Stomach smooth muscle (tissue), 2 donors: ENCODE data around the gene C19orf47.

Source experiments
- H3K27ac ChIP-seq: one replicate; pipeline ENCODE4 v1.7.0; 2013; ENCODE audit warnings: mild to moderate bottlenecking, low read length, inconsistent platforms
- H3K27me3 ChIP-seq, 2 donors: one replicate each; pipeline ENCODE4 v1.7.0; 2013; ENCODE audit warnings: low read length in 2 of 2; ENCODE audit not compliant: insufficient read depth in 2 of 2, control insufficient read depth in 1 of 2
- H3K36me3 ChIP-seq, 2 donors: one replicate each; pipeline ENCODE4 v1.7.0; 2013; ENCODE audit warnings: low read length in 2 of 2; ENCODE audit not compliant: control insufficient read depth in 2 of 2, insufficient read depth in 2 of 2
- H3K4me1 ChIP-seq: one replicate; pipeline ENCODE4 v1.7.0; 2013; ENCODE audit warnings: low read length; ENCODE audit not compliant: control insufficient read depth, insufficient read depth
- H3K4me3 ChIP-seq, 2 donors: one replicate each; pipeline ENCODE4 v1.7.0; 2013; ENCODE audit warnings: low read length in 2 of 2
- H3K9ac ChIP-seq, 2 donors: one replicate each; pipeline ENCODE4 v1.7.0; 2013; ENCODE audit warnings: low read length in 2 of 2, mild to moderate bottlenecking in 1 of 2
- H3K9me3 ChIP-seq, 2 donors: one replicate each; pipeline ENCODE4 v1.7.0; 2013; ENCODE audit warnings: low read length in 2 of 2; ENCODE audit not compliant: control insufficient read depth in 2 of 2
- donor health status: healthy.
- donor health status: Pancreatic carcinoma.

Gene C19orf47

DNA sequence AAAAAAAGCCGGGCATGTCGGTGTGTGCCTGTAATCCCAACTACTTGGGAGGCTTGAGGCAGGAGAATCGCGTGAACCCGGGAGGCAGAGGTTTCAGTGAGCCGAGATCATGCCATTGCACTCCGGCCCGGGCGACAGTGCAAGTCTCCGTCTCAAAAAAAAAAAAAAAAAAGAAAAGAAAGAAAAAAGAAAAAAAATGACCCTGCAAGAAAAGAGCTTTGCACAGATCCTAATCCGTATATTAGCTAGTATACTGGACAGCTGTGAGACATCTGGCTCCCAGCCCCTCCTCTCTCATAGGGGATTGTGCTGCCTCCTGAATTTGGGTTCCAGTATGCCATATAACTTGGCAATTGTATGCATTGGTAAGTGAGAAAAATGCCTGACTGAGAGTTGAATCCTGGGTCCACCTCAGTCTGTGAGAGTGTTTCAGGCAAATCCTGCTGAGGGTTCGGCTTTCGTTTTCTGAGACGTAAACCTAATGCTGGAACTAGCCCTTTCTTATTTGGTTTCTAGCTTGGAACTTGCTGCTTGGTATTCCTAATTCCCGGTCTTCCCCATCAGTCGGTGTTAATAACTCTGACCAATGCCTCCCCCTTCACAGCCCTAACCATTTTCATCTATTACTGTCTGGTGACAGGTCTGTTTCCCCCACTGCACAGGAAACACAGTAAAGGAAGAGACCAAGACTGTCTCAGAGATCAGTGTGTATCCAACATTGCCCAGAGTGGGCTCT, 61.8 kb downstream of the C19orf47 start:
- Histone ChIP-seq H3K36me3 (peaks cover 0 to 5% of the 10 kb centered on the region in 2 donors), H3K4me3 (peak overlapping the region in 1 of 2 donors; percentile 74), H3K9me3 (no peaks in the 10 kb centered on the region), H3K9ac (peak overlapping the region in 1 of 2 donors; percentile 99), H3K4me1 (peaks cover 33% of the 10 kb centered on the region), H3K27me3 (no peaks in the 10 kb centered on the region), H3K27ac (peak overlapping the region; percentile 99)

GRCh38 chr19:40285353-40286234, 62.6 kb downstream of the C19orf47 start:
- Histone ChIP-seq H3K4me3 (peak overlapping the region; percentile 82 to 89), H3K9me3 (no peaks in the 10 kb centered on the region), H3K36me3 (peaks cover 0 to 5% of the 10 kb centered on the region in 2 donors), H3K27me3 (no peaks in the 10 kb centered on the region), H3K9ac (peak overlapping the region; percentile 99), H3K4me1 (peaks cover 41% of the 10 kb centered on the region), H3K27ac (peak overlapping the region; percentile 99)

- Histone ChIP-seq H3K4me1 (peaks cover 49% of the 10 kb centered on the region), H3K9ac (peak within 1 kb of the TSS; percentile 99), H3K36me3 (peaks cover 0 to 5% of the 10 kb centered on the region in 2 donors), H3K4me3 (peak within 1 kb of the TSS; percentile 83 to 89), H3K27ac (peak within 1 kb of the TSS; percentile 99), H3K27me3 (no peaks in the 10 kb centered on the region), H3K9me3 (no peaks in the 10 kb centered on the region)
These were observed 63.5 kb downstream of the C19orf47 start, which contains the start of gene AKT2 for GRCh38 chr19:40284501-40285352. Gene AKT2, minus strand, starts transcription at chr19:40285345. Its CDS starts 20,078 bp downstream, at chr19:40265267.

GRCh38 chr19:40284251-40284500, 64.0 kb downstream of the C19orf47 start:
- Histone ChIP-seq H3K4me1 (peaks cover 55% of the 10 kb centered on the region), H3K9ac (peak overlapping the region; percentile 79 to 93), H3K27me3 (no peaks in the 10 kb centered on the region), H3K36me3 (peaks cover 0 to 5% of the 10 kb centered on the region in 2 donors), H3K9me3 (no peaks in the 10 kb centered on the region), H3K4me3 (peak overlapping the region; percentile 83 to 89), H3K27ac (peak overlapping the region; percentile 76)

- Histone ChIP-seq H3K9ac (peak overlapping the region; percentile 79 to 93), H3K4me1 (peaks cover 60% of the 10 kb centered on the region)
These were observed 64.6 kb downstream of the C19orf47 start for GRCh38 chr19:40283414-40284250.

GRCh38 chr19:40282920-40283319, 65.3 kb downstream of the C19orf47 start:
- Histone ChIP-seq H3K4me1 (peaks cover 68% of the 10 kb centered on the region), H3K9me3 (no peaks in the 10 kb centered on the region), H3K4me3 (no peak overlapping the region), H3K27me3 (no peaks in the 10 kb centered on the region), H3K27ac (no peak overlapping the region), H3K9ac (peak overlapping the region in 1 of 2 donors; percentile 93), H3K36me3 (peaks cover 0 to 5% of the 10 kb centered on the region in 2 donors)

More at GRCh38 chr19:40283414-40284250, 64.6 kb downstream of the C19orf47 start:
- peak overlapping the region; percentile 83 to 89 for H3K4me3 ChIP-seq
- peak overlapping the region; percentile 76 for H3K27ac ChIP-seq
- no peaks in the 10 kb centered on the region for H3K27me3 ChIP-seq
- no peaks in the 10 kb centered on the region for H3K9me3 ChIP-seq
- peaks cover 0 to 5% of the 10 kb centered on the region in 2 donors for H3K36me3 ChIP-seq

- no peak overlapping the region for H3K27ac ChIP-seq
- H3K9me3 ChIP-seq: no peaks in the 10 kb centered on the region
- no peaks in the 10 kb centered on the region for H3K27me3 ChIP-seq
- no peak overlapping the region for H3K9ac ChIP-seq
- H3K4me1 ChIP-seq: peaks cover 71% of the 10 kb centered on the region
- no peak overlapping the region for H3K4me3 ChIP-seq
- peaks cover 0 to 5% of the 10 kb centered on the region in 2 donors for H3K36me3 ChIP-seq
These were observed 66.0 kb downstream of the C19orf47 start for GRCh38 chr19:40282209-40282580.

DNA sequence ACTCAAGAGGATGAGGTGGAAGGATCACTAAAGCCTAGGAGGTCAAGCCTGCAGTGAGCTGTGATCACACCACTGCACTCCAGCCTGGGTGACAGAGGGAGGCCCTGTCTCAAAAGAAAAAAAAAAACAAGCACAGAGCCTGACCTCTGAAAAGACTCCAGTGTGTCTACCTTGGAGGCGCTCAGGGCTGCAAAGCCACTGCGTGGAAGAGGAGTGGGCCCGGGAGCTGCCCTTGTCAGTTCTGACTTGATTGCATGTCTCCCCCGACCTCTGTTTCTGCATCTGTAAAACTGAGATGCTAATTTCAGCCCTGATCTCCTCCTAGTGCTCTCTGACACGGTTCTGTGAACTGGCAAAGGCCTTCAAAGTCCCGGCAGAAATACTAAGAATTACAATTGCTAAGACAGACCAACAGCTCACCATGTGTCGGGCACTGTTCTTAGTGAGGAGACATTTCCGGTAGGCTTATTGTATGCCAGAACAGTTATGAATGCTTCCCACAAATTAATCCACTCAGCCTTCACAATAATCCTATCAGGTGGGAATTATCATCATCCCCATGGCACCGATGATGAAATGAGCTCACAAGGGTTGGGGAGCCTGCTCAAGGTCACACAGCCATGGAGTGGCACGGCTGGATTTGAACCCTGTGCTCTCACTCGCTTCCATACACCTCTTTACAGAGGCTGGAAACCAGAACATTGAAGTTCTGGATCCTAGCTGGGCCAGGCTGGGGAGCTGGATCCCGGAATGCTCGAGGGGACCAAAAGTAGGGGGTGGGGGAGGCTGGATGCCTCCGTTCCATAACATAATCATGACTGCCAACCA, 66.6 kb downstream of the C19orf47 start:
- H3K4me3 ChIP-seq: no peak overlapping the region
- no peaks in the 10 kb centered on the region for H3K27me3 ChIP-seq
- H3K27ac ChIP-seq: no peak overlapping the region
- H3K4me1 ChIP-seq: peaks cover 71% of the 10 kb centered on the region
- peak overlapping the region in 1 of 2 donors; percentile 42 for H3K9ac ChIP-seq
- H3K36me3 ChIP-seq: peaks cover 0 to 5% of the 10 kb centered on the region in 2 donors
- H3K9me3 ChIP-seq: no peaks in the 10 kb centered on the region

GRCh38 chr19:40280608-40281221, 67.5 kb downstream of the C19orf47 start:
- no peak overlapping the region for H3K27ac ChIP-seq
- H3K27me3 ChIP-seq: no peaks in the 10 kb centered on the region
- H3K9ac ChIP-seq: peak overlapping the region; percentile 41 to 42
- H3K9me3 ChIP-seq: no peaks in the 10 kb centered on the region
- H3K36me3 ChIP-seq: peaks cover 0 to 5% of the 10 kb centered on the region in 2 donors
- H3K4me3 ChIP-seq: peak overlapping the region in 1 of 2 donors; percentile 64
- H3K4me1 ChIP-seq: peaks cover 68% of the 10 kb centered on the region
